BLaER1 treated with 17β-estradiol and CSF1 and Interleukin-3, amounts not matched to agents 10 nM and 100 nM (cell line): ENCODE results near the gene FILIP1.

ENCODE experiments used
- H3K27ac ChIP-seq, 11 experiments: shearing (Covaris generic); formaldehyde crosslinking; 2 replicates each; pipeline ENCODE4 v1.8.1; 2022
- H3K27me3 ChIP-seq, 11 experiments: shearing (Covaris generic); formaldehyde crosslinking; 2 replicates each; pipeline ENCODE4 v1.8.1; 2022
- H3K36me3 ChIP-seq, 11 experiments: shearing (Covaris generic); formaldehyde crosslinking; 2 replicates each; pipeline ENCODE4 v1.8.1; 2022
- H3K4me1 ChIP-seq, 10 experiments: shearing (Covaris generic); formaldehyde crosslinking; 2 replicates each; pipeline ENCODE4 v1.8.1; 2022
- H3K4me2 ChIP-seq, 11 experiments: shearing (Covaris generic); formaldehyde crosslinking; 2 replicates each; pipeline ENCODE4 v1.8.1; 2022
- H3K4me3 ChIP-seq, 10 experiments: shearing (Covaris generic); formaldehyde crosslinking; 2 replicates each; pipeline ENCODE4 v1.8.1; 2022
- H3K9ac ChIP-seq, 11 experiments: shearing (Covaris generic); formaldehyde crosslinking; 2 replicates each; pipeline ENCODE4 v1.8.1; 2022
- H3K9me3 ChIP-seq, 11 experiments: shearing (Covaris generic); formaldehyde crosslinking; replicated peaks in 1 of 11; 2 replicates each; pipeline ENCODE4 v1.8.1; 2022
- H4K20me1 ChIP-seq, 11 experiments: shearing (Covaris generic); formaldehyde crosslinking; 2 replicates each; pipeline ENCODE4 v1.8.1; 2022
- Cebpa-rat ChIP-seq, 11 experiments: shearing (Covaris generic); IDR thresholded peaks; 2 replicates each; pipeline ENCODE4 v1.8.1; 2022

The FILIP1 gene

GRCh38 chr6:75329703-75330102, 163.9 kb downstream of the FILIP1 start:
- no peaks in the 10 kb centered on the region for H3K36me3 ChIP-seq

GRCh38 chr6:75327807-75328206, 165.8 kb downstream of the FILIP1 start:
- no peak overlapping the region for H3K4me2 ChIP-seq
- no peaks in the 10 kb centered on the region for H3K36me3 ChIP-seq
- H3K9me3 ChIP-seq: 0 out of 22 replicates have a peak, but pooled peaks cover 0 to 5% (median 0%) of the 10 kb centered on the region in 11 experiments
- H3K27ac ChIP-seq: no peak overlapping the region
- TF ChIP-seq Cebpa-rat (IDR thresholded peaks at IDR 0.05): no peak
- H3K4me1 ChIP-seq: no peaks in the 10 kb centered on the region
- no peaks in the 10 kb centered on the region for H4K20me1 ChIP-seq
- H3K27me3 ChIP-seq: no peaks in the 10 kb centered on the region
- H3K9ac ChIP-seq: no peak overlapping the region
- no peak overlapping the region for H3K4me3 ChIP-seq

More at GRCh38 chr6:75329703-75330102, 163.9 kb downstream of the FILIP1 start:
- Histone ChIP-seq H3K4me1 (no peaks in the 10 kb centered on the region), H3K4me3 (no peak overlapping the region), H3K27me3 (no peaks in the 10 kb centered on the region), H3K4me2 (no peak overlapping the region), H3K9ac (no peak overlapping the region), H3K9me3 (no peaks in the 10 kb centered on the region), H3K27ac (no peak overlapping the region), H4K20me1 (no peaks in the 10 kb centered on the region)
- TF ChIP-seq Cebpa-rat (IDR thresholded peaks at IDR 0.05): no peak

GRCh38 chr6:75326557-75327258, 166.9 kb downstream of the FILIP1 start:
- no peaks in the 10 kb centered on the region for H3K36me3 ChIP-seq
- H3K9ac ChIP-seq: no peak overlapping the region
- no peak overlapping the region for H3K4me3 ChIP-seq
- no peak for TF ChIP-seq Cebpa-rat (IDR thresholded peaks at IDR 0.05)
- 0 out of 22 replicates have a peak, but pooled peaks cover 0 to 5% (median 0%) of the 10 kb centered on the region in 11 experiments for H3K9me3 ChIP-seq
- H4K20me1 ChIP-seq: no peaks in the 10 kb centered on the region
- no peak overlapping the region for H3K27ac ChIP-seq
- H3K4me1 ChIP-seq: no peaks in the 10 kb centered on the region
- H3K27me3 ChIP-seq: no peaks in the 10 kb centered on the region
- H3K4me2 ChIP-seq: no peak overlapping the region

DNA sequence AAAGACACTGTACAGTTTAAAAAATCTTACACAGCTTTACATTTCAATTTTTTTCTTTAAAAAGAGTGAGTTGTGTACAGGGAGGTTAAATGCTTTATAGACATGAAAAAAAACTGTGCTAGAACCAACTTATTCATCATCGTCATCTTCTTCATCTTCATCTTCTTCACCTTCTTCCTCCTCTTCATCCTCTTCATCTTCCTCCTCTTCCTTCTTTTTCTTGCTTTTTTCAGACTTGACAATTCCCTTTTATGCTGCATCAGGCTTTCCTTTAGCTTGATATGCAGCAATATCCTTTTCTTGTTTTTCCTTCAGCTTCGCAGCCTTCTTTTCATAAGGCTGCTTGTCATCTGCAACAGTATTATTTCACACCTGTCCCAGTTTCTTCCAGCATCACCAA, 174.7 kb downstream of the FILIP1 start:
- H3K9me3 ChIP-seq: 0 out of 22 replicates have a peak, but pooled peaks cover 0 to 5% (median 0%) of the 10 kb centered on the region in 11 experiments
- H3K4me3 ChIP-seq: no peak overlapping the region
- no peak overlapping the region for H3K27ac ChIP-seq
- no peak overlapping the region for H3K4me2 ChIP-seq
- H3K9ac ChIP-seq: no peak overlapping the region
- no peaks in the 10 kb centered on the region for H4K20me1 ChIP-seq
- TF ChIP-seq Cebpa-rat (IDR thresholded peaks at IDR 0.05): no peak
- no peaks in the 10 kb centered on the region for H3K27me3 ChIP-seq
- H3K4me1 ChIP-seq: no peaks in the 10 kb centered on the region
- no peaks in the 10 kb centered on the region for H3K36me3 ChIP-seq

DNA sequence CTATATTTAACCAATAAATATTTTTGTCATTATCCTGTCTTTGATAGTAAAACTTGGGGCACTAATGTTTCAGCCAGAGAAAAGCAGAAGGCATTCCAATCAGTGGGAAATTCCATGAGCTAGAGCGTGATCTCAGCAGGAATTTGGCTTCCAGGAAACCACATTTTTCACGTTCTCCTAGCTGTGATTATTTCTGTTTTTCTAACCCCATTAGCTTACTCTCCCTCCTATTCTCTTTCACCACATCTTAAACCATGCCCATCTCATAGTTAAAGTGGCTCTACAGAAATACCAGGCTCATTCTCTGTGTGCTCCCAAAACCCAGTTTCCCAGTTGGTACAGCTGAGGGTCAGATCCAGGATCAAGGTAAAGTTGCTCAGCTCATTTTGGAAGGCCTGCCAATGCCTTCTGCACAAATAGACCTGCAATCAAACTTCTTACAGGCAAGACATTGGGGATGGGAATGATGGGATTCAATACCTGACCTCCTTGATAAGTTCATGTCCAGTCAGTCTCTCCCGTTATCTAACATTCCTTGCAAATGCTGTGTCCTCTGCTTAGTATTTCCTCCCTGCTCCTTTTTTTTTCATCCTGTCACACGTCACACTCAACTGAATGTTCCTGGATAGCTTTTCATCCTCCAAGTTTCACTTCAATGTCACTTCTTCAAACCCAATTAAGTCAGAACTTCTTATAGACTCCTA, 175.9 kb downstream of the FILIP1 start:
- Histone ChIP-seq H3K4me1 (no peaks in the 10 kb centered on the region), H3K27me3 (no peaks in the 10 kb centered on the region), H3K9me3 (no peaks in the 10 kb centered on the region), H4K20me1 (no peaks in the 10 kb centered on the region), H3K4me3 (no peak overlapping the region), H3K27ac (no peak overlapping the region), H3K4me2 (no peak overlapping the region), H3K9ac (no peak overlapping the region), H3K36me3 (no peaks in the 10 kb centered on the region)
- TF ChIP-seq Cebpa-rat (IDR thresholded peaks at IDR 0.05): no peak

DNA sequence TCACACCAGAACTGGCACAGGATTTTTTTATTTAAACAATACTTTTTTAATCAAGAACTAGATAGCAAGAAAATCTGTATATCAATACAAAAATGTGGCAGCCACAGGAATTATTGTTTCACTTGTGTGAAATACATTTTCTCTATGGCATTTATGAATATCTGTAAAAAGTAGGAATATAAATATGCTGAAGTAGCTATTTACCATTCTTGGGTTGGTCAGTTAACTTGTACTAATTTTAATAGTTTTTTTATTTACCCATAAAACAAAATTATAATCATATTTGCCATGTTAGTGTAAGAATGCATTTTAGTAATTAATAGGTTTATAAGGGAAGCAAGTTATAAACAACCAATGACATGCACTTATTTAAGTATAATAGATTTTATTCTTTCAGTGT, 177.6 kb downstream of the FILIP1 start:
- no peaks in the 10 kb centered on the region for H3K9me3 ChIP-seq
- no peaks in the 10 kb centered on the region for H4K20me1 ChIP-seq
- no peak overlapping the region for H3K4me2 ChIP-seq
- H3K36me3 ChIP-seq: no peaks in the 10 kb centered on the region
- no peak overlapping the region for H3K4me3 ChIP-seq
- H3K9ac ChIP-seq: no peak overlapping the region
- no peaks in the 10 kb centered on the region for H3K4me1 ChIP-seq
- no peaks in the 10 kb centered on the region for H3K27me3 ChIP-seq
- H3K27ac ChIP-seq: no peak overlapping the region
- no peak for TF ChIP-seq Cebpa-rat (IDR thresholded peaks at IDR 0.05)

GRCh38 chr6:75308250-75308988, 185.2 kb downstream of the FILIP1 start:
- H3K36me3 ChIP-seq: no peaks in the 10 kb centered on the region
- no peaks in the 10 kb centered on the region for H4K20me1 ChIP-seq
- no peak overlapping the region for H3K27ac ChIP-seq
- no peaks in the 10 kb centered on the region for H3K9me3 ChIP-seq
- peak overlapping the region in 2 of 11 experiments; percentile 19 to 30; a peak in 3 of 22 replicates for H3K4me2 ChIP-seq
- no peak overlapping the region for H3K9ac ChIP-seq
- H3K4me3 ChIP-seq: no peak overlapping the region
- TF ChIP-seq Cebpa-rat (IDR thresholded peaks at IDR 0.05): no peak
- no peaks in the 10 kb centered on the region for H3K27me3 ChIP-seq
- peaks cover 0 to 15% (median 8%) of the 10 kb centered on the region in 10 experiments; a peak in 13 of 20 replicates for H3K4me1 ChIP-seq

GRCh38 chr6:75307364-75308004, 186.1 kb downstream of the FILIP1 start:
- Histone ChIP-seq H3K9me3 (no peaks in the 10 kb centered on the region), H3K27me3 (no peaks in the 10 kb centered on the region), H4K20me1 (no peaks in the 10 kb centered on the region), H3K27ac (no peak overlapping the region), H3K36me3 (no peaks in the 10 kb centered on the region), H3K4me1 (peaks cover 0 to 15% (median 8%) of the 10 kb centered on the region in 10 experiments; a peak in 13 of 20 replicates), H3K9ac (no peak overlapping the region), H3K4me3 (no peak overlapping the region), H3K4me2 (no peak overlapping the region)
- no peak for TF ChIP-seq Cebpa-rat (IDR thresholded peaks at IDR 0.05)

- Histone ChIP-seq H3K9ac (no peak overlapping the region), H4K20me1 (no peaks in the 10 kb centered on the region), H3K9me3 (no peaks in the 10 kb centered on the region), H3K27me3 (no peaks in the 10 kb centered on the region), H3K36me3 (no peaks in the 10 kb centered on the region), H3K27ac (no peak overlapping the region), H3K4me1 (peaks cover 0 to 19% (median 8%) of the 10 kb centered on the region in 10 experiments; a peak in 15 of 20 replicates), H3K4me2 (peak overlapping the region in 6 of 11 experiments; percentile 11 to 46 (median 30); a peak in 8 of 22 replicates), H3K4me3 (no peak overlapping the region)
- no peak for TF ChIP-seq Cebpa-rat (IDR thresholded peaks at IDR 0.05)
Observed at GRCh38 chr6:75306064-75306463, 187.5 kb downstream of the FILIP1 start.
